ENCODE results near the gene RCE1.

RCE1 gene

DNA sequence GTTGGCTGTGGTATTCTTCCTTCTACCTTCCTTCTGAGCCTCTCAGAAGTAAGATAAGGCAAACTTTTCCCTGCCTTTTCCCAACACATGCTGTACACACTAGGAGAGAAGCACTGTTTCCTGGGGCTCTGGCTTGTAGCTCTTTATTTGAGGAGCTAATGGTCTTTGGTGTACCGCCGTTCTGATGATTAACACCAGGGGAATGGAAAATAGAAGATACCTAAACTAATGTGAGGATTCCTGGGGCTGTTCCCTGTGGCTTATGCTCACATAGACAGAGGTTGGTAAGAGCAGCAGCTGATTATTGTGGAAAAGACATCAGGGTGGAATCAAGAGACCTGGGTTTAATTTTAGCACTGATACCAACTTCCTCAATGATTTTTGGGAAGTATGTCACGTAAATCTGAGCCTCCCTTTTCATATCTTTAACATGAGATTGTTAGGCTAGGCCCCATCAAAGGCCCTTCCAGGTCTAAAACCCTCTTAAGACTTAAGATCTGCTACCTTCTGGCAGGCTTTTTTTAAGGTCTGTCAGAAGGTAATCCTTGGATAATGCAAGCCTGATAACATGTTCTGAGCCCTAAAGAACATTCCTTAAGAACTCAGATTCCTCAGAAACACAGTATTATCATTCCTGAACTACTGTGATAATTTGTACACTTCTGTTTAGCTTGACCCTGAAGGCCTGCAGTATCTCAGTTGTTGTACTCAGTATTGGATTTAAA is 24.8 kb upstream of the RCE1 start:
- no peak for ATAC-seq
- TF ChIP-seq GLIS3 (CRISPR knock-in tag; IDR thresholded peaks at IDR 0.05), result no peak
- TF ChIP-seq POU6F1 (CRISPR knock-in tag; IDR thresholded peaks at IDR 0.05; ENCODE audit: borderline replicate concordance, low read depth), result no peak
- TF ChIP-seq ZFP30 (CRISPR knock-in tag; IDR thresholded peaks at IDR 0.05), result no peak
- TF ChIP-seq, protein P1, sequence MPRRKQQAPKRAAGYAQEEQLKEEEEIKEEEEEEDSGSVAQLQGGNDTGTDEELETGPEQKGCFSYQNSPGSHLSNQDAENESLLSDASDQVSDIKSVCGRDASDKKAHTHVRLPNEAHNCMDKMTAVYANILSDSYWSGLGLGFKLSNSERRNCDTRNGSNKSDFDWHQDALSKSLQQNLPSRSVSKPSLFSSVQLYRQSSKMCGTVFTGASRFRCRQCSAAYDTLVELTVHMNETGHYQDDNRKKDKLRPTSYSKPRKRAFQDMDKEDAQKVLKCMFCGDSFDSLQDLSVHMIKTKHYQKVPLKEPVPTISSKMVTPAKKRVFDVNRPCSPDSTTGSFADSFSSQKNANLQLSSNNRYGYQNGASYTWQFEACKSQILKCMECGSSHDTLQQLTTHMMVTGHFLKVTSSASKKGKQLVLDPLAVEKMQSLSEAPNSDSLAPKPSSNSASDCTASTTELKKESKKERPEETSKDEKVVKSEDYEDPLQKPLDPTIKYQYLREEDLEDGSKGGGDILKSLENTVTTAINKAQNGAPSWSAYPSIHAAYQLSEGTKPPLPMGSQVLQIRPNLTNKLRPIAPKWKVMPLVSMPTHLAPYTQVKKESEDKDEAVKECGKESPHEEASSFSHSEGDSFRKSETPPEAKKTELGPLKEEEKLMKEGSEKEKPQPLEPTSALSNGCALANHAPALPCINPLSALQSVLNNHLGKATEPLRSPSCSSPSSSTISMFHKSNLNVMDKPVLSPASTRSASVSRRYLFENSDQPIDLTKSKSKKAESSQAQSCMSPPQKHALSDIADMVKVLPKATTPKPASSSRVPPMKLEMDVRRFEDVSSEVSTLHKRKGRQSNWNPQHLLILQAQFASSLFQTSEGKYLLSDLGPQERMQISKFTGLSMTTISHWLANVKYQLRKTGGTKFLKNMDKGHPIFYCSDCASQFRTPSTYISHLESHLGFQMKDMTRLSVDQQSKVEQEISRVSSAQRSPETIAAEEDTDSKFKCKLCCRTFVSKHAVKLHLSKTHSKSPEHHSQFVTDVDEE (CRISPR knock-in tag; IDR thresholded peaks at IDR 0.05), result no peak
- no peak for TF ChIP-seq ZNF70 (CRISPR knock-in tag; IDR thresholded peaks at IDR 0.05)
- TF ChIP-seq, protein P2, sequence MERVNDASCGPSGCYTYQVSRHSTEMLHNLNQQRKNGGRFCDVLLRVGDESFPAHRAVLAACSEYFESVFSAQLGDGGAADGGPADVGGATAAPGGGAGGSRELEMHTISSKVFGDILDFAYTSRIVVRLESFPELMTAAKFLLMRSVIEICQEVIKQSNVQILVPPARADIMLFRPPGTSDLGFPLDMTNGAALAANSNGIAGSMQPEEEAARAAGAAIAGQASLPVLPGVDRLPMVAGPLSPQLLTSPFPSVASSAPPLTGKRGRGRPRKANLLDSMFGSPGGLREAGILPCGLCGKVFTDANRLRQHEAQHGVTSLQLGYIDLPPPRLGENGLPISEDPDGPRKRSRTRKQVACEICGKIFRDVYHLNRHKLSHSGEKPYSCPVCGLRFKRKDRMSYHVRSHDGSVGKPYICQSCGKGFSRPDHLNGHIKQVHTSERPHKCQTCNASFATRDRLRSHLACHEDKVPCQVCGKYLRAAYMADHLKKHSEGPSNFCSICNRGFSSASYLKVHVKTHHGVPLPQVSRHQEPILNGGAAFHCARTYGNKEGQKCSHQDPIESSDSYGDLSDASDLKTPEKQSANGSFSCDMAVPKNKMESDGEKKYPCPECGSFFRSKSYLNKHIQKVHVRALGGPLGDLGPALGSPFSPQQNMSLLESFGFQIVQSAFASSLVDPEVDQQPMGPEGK (CRISPR knock-in tag; IDR thresholded peaks at IDR 0.05; ENCODE audit: borderline replicate concordance), result no peak

DNA sequence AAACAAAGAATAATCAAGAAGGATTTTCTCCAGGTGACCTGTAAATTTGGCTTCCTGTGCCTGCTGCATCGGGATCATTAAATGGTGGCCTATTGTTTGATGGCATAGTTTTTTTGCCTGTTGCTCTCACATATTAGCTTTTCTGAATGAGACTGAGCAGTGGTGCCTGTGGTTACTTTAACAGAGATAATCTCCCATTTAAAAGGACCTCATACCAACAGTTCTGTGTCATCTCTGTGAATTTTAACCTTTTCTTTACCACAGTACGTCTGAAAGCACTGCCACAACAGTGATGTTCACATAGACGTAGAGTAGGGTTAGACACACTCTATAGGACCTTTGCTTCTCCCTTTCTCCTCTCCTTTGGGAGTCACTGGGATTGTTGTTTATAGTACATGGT is 22.9 kb upstream of the RCE1 start:
- TF ChIP-seq ARNTL (CRISPR knock-in tag; IDR thresholded peaks at IDR 0.05; ENCODE audit: borderline replicate concordance, low read depth), result no peak
- no peak for TF ChIP-seq PPARA (CRISPR knock-in tag; IDR thresholded peaks at IDR 0.05; ENCODE audit: borderline replicate concordance)
- no peak for TF ChIP-seq TOX (CRISPR knock-in tag; IDR thresholded peaks at IDR 0.05; ENCODE audit: borderline replicate concordance)
- TF ChIP-seq CSDC2 (CRISPR knock-in tag; IDR thresholded peaks at IDR 0.05), result no peak
- no peak for TF ChIP-seq ZNF565 (CRISPR knock-in tag; conservative IDR thresholded peaks at IDR 0.05; ENCODE audit: low read depth)
- TF ChIP-seq ESRRG (CRISPR knock-in tag; IDR thresholded peaks at IDR 0.05), result no peak
- TF ChIP-seq ZNF8 (CRISPR knock-in tag; IDR thresholded peaks at IDR 0.05), result no peak
- TF ChIP-seq, protein P2 (CRISPR knock-in tag; IDR thresholded peaks at IDR 0.05; ENCODE audit: borderline replicate concordance), result no peak
- TF ChIP-seq, protein P1 (CRISPR knock-in tag; IDR thresholded peaks at IDR 0.05), result no peak
- no peak for TF ChIP-seq ISL1 (CRISPR knock-in tag; IDR thresholded peaks at IDR 0.05)
- no peak for TF ChIP-seq OSR1 (CRISPR knock-in tag; IDR thresholded peaks at IDR 0.05)
- TF ChIP-seq, protein P3, sequence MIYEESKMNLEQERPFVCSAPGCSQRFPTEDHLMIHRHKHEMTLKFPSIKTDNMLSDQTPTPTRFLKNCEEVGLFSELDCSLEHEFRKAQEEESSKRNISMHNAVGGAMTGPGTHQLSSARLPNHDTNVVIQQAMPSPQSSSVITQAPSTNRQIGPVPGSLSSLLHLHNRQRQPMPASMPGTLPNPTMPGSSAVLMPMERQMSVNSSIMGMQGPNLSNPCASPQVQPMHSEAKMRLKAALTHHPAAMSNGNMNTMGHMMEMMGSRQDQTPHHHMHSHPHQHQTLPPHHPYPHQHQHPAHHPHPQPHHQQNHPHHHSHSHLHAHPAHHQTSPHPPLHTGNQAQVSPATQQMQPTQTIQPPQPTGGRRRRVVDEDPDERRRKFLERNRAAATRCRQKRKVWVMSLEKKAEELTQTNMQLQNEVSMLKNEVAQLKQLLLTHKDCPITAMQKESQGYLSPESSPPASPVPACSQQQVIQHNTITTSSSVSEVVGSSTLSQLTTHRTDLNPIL (CRISPR knock-in tag; IDR thresholded peaks at IDR 0.05; ENCODE audit: low read depth), result no peak
- TF ChIP-seq RARB (CRISPR knock-in tag; IDR thresholded peaks at IDR 0.05), result no peak
- no peak for TF ChIP-seq ZC3H10 (CRISPR knock-in tag; IDR thresholded peaks at IDR 0.05)
- no peak for TF ChIP-seq ZFP30 (CRISPR knock-in tag; IDR thresholded peaks at IDR 0.05)
- no peak for TF ChIP-seq ZNF70 (CRISPR knock-in tag; IDR thresholded peaks at IDR 0.05)
- TF ChIP-seq CSRNP3 (CRISPR knock-in tag; IDR thresholded peaks at IDR 0.05), result no peak
- no peak for TF ChIP-seq TCF4 (CRISPR knock-in tag; IDR thresholded peaks at IDR 0.05; ENCODE audit: borderline replicate concordance)
- no peak for TF ChIP-seq ZFP3 (CRISPR knock-in tag; IDR thresholded peaks at IDR 0.05)
- ATAC-seq, result no peak

All from SK-N-SH treated with all-trans-retinoic acid at 6 μM for 48 hours (cell line).